GM12878 (cell line): Measurements from ENCODE around the gene TFDP1. TPM values are rescaled to one million over a fixed set of nuclear protein-coding genes. Genes with fewer than 3 reads are reported as not detected.

Experiments
- ATF3 ChIP-seq: IDR thresholded peaks from 2 replicates; pipeline ENCODE4 v1.6.1; 2011; ENCODE audit warnings: low read depth, mild to moderate bottlenecking, low read length, moderate library complexity, borderline replicate concordance; ENCODE audit errors: extremely low read depth
- BCLAF1 ChIP-seq: fragments of 450-650 bp; IDR thresholded peaks from 2 replicates; pipeline ENCODE4 v1.6.1; 2017; ENCODE audit warnings: antibody characterized with exemption, mild to moderate bottlenecking, moderate library complexity
- PKNOX1 ChIP-seq: fragments of 450-650 bp; IDR thresholded peaks from 2 replicates; pipeline ENCODE4 v1.6.1; 2016; ENCODE audit warnings: mild to moderate bottlenecking
- ZNF207 ChIP-seq: fragments of 450-650 bp; IDR thresholded peaks from 2 replicates; pipeline ENCODE4 v1.6.1; 2014; ENCODE audit warnings: antibody characterized with exemption, mild to moderate bottlenecking, borderline replicate concordance
- polyA plus RNA-seq, 11 experiments: library from polyadenylated mRNA; depleted of rRNA in 4 of 11; unstranded in 6 of 11; stranded (reverse) in 5 of 11; fragments of >200 nt; fragmentation: Nextera tagmentation in 4 of 11; fragmentation: Illumina TruSeq in 1 of 11; extraction: Ambion mirVana in 4 of 11; extraction: Trizol in 1 of 11; gene quantifications; 1 replicate in 1 of 11; 2 replicates in 10 of 11; pipeline versions ENCODE4 v1.2.1 to v1.2.3, GENCODE V29; 2011 to 2016; ENCODE audit warnings: inconsistent platforms in 2 of 11, missing spikeins in 2 of 11, low read depth in 1 of 11
- total RNA-seq, 4 experiments: library from RNA; depleted of rRNA in 3 of 4; stranded (reverse); fragments of >200 nt in 3 of 4; fragmentation: Illumina TruSeq in 1 of 4; extraction: Trizol in 1 of 4; gene quantifications; 2 replicates each; pipeline versions ENCODE4 v1.2.1 to v1.2.3, GENCODE V29; 2013 to 2021
- TF ChIP-seq, protein P1 (sequence below): IDR thresholded peaks from 2 replicates; pipeline ENCODE4 v1.6.1; 2011; ENCODE audit warnings: mild to moderate bottlenecking, low read depth, low read length, moderate library complexity; ENCODE audit not compliant: insufficient replicate concordance

The TFDP1 gene
- total and polyA plus RNA-seq, 10 of the 15 experiments (the other 5 are each of a cell fraction or from before 2014, with no cell fraction given): 37.7 to 254 (median 119) TPM

- TF ChIP-seq ZNF207: no peak
- TF ChIP-seq ATF3: no peak
- TF ChIP-seq, protein P1, sequence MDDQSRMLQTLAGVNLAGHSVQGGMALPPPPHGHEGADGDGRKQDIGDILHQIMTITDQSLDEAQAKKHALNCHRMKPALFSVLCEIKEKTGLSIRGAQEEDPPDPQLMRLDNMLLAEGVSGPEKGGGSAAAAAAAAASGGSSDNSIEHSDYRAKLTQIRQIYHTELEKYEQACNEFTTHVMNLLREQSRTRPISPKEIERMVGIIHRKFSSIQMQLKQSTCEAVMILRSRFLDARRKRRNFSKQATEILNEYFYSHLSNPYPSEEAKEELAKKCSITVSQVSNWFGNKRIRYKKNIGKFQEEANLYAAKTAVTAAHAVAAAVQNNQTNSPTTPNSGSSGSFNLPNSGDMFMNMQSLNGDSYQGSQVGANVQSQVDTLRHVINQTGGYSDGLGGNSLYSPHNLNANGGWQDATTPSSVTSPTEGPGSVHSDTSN: no peak
- no peak for TF ChIP-seq PKNOX1
- TF ChIP-seq BCLAF1: no peak
Observed at GRCh38 chr13:113647351-113648215, 63.0 kb downstream of the TFDP1 start (continued).
